Measurements from ENCODE around the gene RNF38. TPM values are rescaled to one million over a fixed set of nuclear protein-coding genes. Genes with fewer than 3 reads are reported as not detected.

Gene RNF38
- total RNA-seq, 1 donor from 2014 or later: 39.6 TPM

GRCh38 chr9:36424289-36425055 lies 24.4 kb upstream of the RNF38 start:
- Histone ChIP-seq H3K4me2 (ENCODE audit: low read length) (no peak overlapping the region), H3K79me2 (ENCODE audit: insufficient read depth, low read length) (peaks cover 4% of the 10 kb centered on the region), H3K4me3 (ENCODE audit: insufficient read depth, low read depth, low read length) (no peak overlapping the region), H3K9ac (ENCODE audit: low read length) (no peak overlapping the region), H3K27ac (ENCODE audit: low read depth, low read length) (no peak overlapping the region), H3K27me3 (ENCODE audit: insufficient read depth, low read length) (no peaks in the 10 kb centered on the region), H2AFZ (ENCODE audit: low read depth, low read length) (no peak overlapping the region), H4K20me1 (ENCODE audit: insufficient read depth, low read length) (peaks cover 20% of the 10 kb centered on the region), H3K4me1 (ENCODE audit: insufficient read depth, low read length) (peaks cover 6% of the 10 kb centered on the region), H3K36me3 (ENCODE audit: insufficient read depth, low read length) (no peaks in the 10 kb centered on the region), H3K9me3 (ENCODE audit: insufficient read depth, low read depth, low read length) (no peaks in the 10 kb centered on the region)
- peaks cover 3% of the 10 kb centered on the region for H3K4me1 Mint-ChIP-seq (ENCODE audit: low read depth, unreplicated experiment)
- no peaks in the 10 kb centered on the region for H3K9me3 Mint-ChIP-seq (ENCODE audit: unreplicated experiment)
- H3K27ac Mint-ChIP-seq (ENCODE audit: unreplicated experiment): no peak overlapping the region
- H3K27me3 Mint-ChIP-seq (ENCODE audit: low read depth, unreplicated experiment): no peaks in the 10 kb centered on the region
- TF ChIP-seq EZH2 (IDR thresholded peaks at IDR 0.05; ENCODE audit: insufficient read depth, low read length): no peak
- TF ChIP-seq, protein P1, sequence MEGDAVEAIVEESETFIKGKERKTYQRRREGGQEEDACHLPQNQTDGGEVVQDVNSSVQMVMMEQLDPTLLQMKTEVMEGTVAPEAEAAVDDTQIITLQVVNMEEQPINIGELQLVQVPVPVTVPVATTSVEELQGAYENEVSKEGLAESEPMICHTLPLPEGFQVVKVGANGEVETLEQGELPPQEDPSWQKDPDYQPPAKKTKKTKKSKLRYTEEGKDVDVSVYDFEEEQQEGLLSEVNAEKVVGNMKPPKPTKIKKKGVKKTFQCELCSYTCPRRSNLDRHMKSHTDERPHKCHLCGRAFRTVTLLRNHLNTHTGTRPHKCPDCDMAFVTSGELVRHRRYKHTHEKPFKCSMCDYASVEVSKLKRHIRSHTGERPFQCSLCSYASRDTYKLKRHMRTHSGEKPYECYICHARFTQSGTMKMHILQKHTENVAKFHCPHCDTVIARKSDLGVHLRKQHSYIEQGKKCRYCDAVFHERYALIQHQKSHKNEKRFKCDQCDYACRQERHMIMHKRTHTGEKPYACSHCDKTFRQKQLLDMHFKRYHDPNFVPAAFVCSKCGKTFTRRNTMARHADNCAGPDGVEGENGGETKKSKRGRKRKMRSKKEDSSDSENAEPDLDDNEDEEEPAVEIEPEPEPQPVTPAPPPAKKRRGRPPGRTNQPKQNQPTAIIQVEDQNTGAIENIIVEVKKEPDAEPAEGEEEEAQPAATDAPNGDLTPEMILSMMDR (IDR thresholded peaks at IDR 0.05; ENCODE audit: insufficient read depth, low read depth, low read length): no peak
- FAIRE-seq: no peak
- peaks cover 5% of the 10 kb centered on the region for H3K36me3 Mint-ChIP-seq (ENCODE audit: low read depth, unreplicated experiment)
- no peak overlapping the region for H3K4me3 Mint-ChIP-seq (ENCODE audit: unreplicated experiment)
- DNase-seq (ENCODE audit: low read depth): no peak

DNA sequence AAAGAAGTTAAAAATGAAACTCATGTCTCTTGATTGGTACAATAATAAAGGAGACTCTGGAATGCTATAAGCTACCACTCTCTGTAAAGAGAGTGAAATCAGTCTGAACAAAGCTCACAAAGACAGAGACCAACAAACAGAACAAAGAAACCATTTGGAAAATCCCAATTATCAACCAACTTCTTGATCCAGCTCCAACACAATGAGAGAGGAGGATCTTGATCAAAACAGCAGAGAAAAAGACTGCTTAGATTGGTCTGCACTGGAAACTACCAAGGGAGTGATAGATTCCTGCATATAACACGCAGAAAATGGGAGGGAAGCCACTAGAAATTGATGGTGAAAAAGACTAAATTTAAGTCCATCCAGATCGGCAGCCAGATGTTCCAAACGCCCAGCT lies 23.1 kb upstream of the RNF38 start:
- peaks cover 7% of the 10 kb centered on the region for H3K4me1 ChIP-seq (ENCODE audit: insufficient read depth, low read length)
- H3K27me3 Mint-ChIP-seq (ENCODE audit: low read depth, unreplicated experiment): no peaks in the 10 kb centered on the region
- H3K27ac ChIP-seq (ENCODE audit: low read depth, low read length): no peak overlapping the region
- H2AFZ ChIP-seq (ENCODE audit: low read depth, low read length): no peak overlapping the region
- FAIRE-seq (no peak), DNase-seq (ENCODE audit: low read depth) (no peak)
- H3K4me3 ChIP-seq (ENCODE audit: insufficient read depth, low read depth, low read length): no peak overlapping the region
- no peak for TF ChIP-seq EZH2 (IDR thresholded peaks at IDR 0.05; ENCODE audit: insufficient read depth, low read length)
- TF ChIP-seq, protein P1 (IDR thresholded peaks at IDR 0.05; ENCODE audit: insufficient read depth, low read depth, low read length): no peak
- H3K9ac ChIP-seq (ENCODE audit: low read length): no peak overlapping the region
- H3K27me3 ChIP-seq (ENCODE audit: insufficient read depth, low read length): no peaks in the 10 kb centered on the region
- no peaks in the 10 kb centered on the region for H3K9me3 ChIP-seq (ENCODE audit: insufficient read depth, low read depth, low read length)
- no peak overlapping the region for H3K27ac Mint-ChIP-seq (ENCODE audit: unreplicated experiment)
- peaks cover 5% of the 10 kb centered on the region for H3K36me3 Mint-ChIP-seq (ENCODE audit: low read depth, unreplicated experiment)
- no peak overlapping the region for H3K4me2 ChIP-seq (ENCODE audit: low read length)
- H3K4me3 Mint-ChIP-seq (ENCODE audit: unreplicated experiment): no peak overlapping the region
- no peaks in the 10 kb centered on the region for H3K36me3 ChIP-seq (ENCODE audit: insufficient read depth, low read length)
- peaks cover 3% of the 10 kb centered on the region for H3K4me1 Mint-ChIP-seq (ENCODE audit: low read depth, unreplicated experiment)
- peaks cover 24% of the 10 kb centered on the region for H4K20me1 ChIP-seq (ENCODE audit: insufficient read depth, low read length)
- peaks cover 2% of the 10 kb centered on the region for H3K79me2 ChIP-seq (ENCODE audit: insufficient read depth, low read length)
- no peaks in the 10 kb centered on the region for H3K9me3 Mint-ChIP-seq (ENCODE audit: unreplicated experiment)

DNA sequence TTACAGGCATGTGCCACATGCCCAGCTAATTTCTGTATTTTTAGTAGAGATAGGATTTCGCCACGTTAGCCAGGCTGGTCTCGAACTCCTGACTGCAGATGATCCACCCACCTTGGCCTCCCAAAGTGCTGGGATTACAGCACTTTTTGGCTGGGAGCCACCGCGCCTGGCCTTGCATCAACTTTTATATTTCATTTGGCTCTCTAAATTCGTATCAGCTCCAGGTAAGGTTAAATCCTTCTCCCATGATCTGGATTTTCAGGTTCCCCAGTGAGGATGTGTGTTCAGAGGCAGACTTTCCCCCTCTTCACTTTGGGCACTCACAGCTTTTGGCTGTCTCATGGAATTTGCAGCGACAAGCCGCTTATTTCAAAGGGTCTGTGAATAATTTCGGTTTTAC lies 16.8 kb upstream of the RNF38 start:
- Histone ChIP-seq H3K4me3 (ENCODE audit: insufficient read depth, low read depth, low read length) (no peak overlapping the region), H3K36me3 (ENCODE audit: insufficient read depth, low read length) (no peaks in the 10 kb centered on the region), H3K4me2 (ENCODE audit: low read length) (no peak overlapping the region), H3K27ac (ENCODE audit: low read depth, low read length) (no peak overlapping the region), H3K9ac (ENCODE audit: low read length) (no peak overlapping the region), H3K9me3 (ENCODE audit: insufficient read depth, low read depth, low read length) (no peaks in the 10 kb centered on the region), H3K27me3 (ENCODE audit: insufficient read depth, low read length) (no peaks in the 10 kb centered on the region), H2AFZ (ENCODE audit: low read depth, low read length) (no peak overlapping the region), H3K4me1 (ENCODE audit: insufficient read depth, low read length) (peaks cover 7% of the 10 kb centered on the region), H3K79me2 (ENCODE audit: insufficient read depth, low read length) (no peaks in the 10 kb centered on the region), H4K20me1 (ENCODE audit: insufficient read depth, low read length) (peaks cover 22% of the 10 kb centered on the region)
- Mint-ChIP-seq H3K4me3 (ENCODE audit: unreplicated experiment) (no peak overlapping the region), H3K9me3 (ENCODE audit: unreplicated experiment) (no peaks in the 10 kb centered on the region), H3K27me3 (ENCODE audit: low read depth, unreplicated experiment) (no peaks in the 10 kb centered on the region), H3K4me1 (ENCODE audit: low read depth, unreplicated experiment) (no peaks in the 10 kb centered on the region), H3K27ac (ENCODE audit: unreplicated experiment) (no peak overlapping the region), H3K36me3 (ENCODE audit: low read depth, unreplicated experiment) (peaks cover 10% of the 10 kb centered on the region)
- FAIRE-seq: no peak
- no peak for TF ChIP-seq EZH2 (IDR thresholded peaks at IDR 0.05; ENCODE audit: insufficient read depth, low read length)
- TF ChIP-seq, protein P1 (IDR thresholded peaks at IDR 0.05; ENCODE audit: insufficient read depth, low read depth, low read length): no peak
- no peak for DNase-seq (ENCODE audit: low read depth)
